GM12865 (cell line): ENCODE measurements around the gene TP53INP2.
A peak's percentile ranks its signal among the peaks of the same experiment; 100 is the strongest.

Experiments
- DNase-seq: peaks from one replicate; pipeline ENCODE4 v3.0.0; 2010; ENCODE audit warnings: low read depth
- H3K4me3 ChIP-seq: 2 replicates; pipeline ENCODE4 v1.5.1; 2011; ENCODE audit warnings: mild to moderate bottlenecking, low read depth, low read length, control low read depth
- TF ChIP-seq, protein P1 (sequence below): IDR thresholded peaks from 2 replicates; pipeline ENCODE4 v1.5.1; 2011; ENCODE audit warnings: low read length, control low read depth, low read depth, inconsistent platforms; ENCODE audit not compliant: insufficient read depth; ENCODE audit errors: missing control alignments

The TP53INP2 gene

DNA sequence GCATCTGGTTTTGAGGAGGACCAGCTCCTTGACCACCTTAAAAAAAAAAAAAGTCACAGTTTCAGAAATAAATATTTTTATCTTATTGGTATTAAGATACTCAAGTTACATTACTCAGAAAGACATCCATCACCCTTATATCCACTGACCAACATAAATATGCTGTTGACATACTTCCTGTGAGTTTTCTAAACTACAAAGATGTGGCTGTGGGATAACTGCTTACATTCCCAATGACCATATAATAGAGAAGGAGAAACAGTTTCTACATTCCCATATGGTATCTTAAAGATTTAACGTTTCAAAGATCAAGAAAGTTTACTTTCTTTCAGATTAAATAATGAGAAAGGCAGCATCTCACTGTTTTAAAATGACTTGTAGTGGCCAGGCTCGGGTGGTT, 46.3 kb downstream of the TP53INP2 start:
- no peak overlapping the region for H3K4me3 ChIP-seq
- DNase-seq: no peak
- TF ChIP-seq, protein P1, sequence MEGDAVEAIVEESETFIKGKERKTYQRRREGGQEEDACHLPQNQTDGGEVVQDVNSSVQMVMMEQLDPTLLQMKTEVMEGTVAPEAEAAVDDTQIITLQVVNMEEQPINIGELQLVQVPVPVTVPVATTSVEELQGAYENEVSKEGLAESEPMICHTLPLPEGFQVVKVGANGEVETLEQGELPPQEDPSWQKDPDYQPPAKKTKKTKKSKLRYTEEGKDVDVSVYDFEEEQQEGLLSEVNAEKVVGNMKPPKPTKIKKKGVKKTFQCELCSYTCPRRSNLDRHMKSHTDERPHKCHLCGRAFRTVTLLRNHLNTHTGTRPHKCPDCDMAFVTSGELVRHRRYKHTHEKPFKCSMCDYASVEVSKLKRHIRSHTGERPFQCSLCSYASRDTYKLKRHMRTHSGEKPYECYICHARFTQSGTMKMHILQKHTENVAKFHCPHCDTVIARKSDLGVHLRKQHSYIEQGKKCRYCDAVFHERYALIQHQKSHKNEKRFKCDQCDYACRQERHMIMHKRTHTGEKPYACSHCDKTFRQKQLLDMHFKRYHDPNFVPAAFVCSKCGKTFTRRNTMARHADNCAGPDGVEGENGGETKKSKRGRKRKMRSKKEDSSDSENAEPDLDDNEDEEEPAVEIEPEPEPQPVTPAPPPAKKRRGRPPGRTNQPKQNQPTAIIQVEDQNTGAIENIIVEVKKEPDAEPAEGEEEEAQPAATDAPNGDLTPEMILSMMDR: no peak

DNA sequence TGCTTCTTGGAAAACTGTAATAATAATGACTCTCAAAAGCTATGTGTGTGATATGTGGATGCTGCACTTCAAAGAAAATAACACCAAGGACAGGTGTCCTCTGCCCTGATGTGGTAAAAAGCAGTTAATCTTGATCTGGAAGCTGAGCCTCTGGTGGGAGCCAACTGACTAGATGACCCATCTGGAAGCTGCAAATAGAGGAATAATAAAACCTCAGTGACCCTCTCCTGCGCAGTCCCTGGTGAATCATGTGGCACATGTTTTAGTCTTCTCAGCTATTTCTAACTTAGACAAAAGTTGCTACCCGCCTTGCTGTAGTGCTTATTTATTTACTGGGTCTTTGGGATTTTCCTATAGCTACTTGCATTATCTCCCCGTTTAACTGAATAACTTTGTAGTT, 47.3 kb downstream of the TP53INP2 start:
- no peak overlapping the region for H3K4me3 ChIP-seq
- DNase-seq: no peak
- TF ChIP-seq, protein P1: no peak

GRCh38 chr20:34753706-34754461, 49.7 kb downstream of the TP53INP2 start:
- TF ChIP-seq, protein P1: no peak
- peak; percentile 22 for DNase-seq
- no peak overlapping the region for H3K4me3 ChIP-seq

GRCh38 chr20:34754611-34755010, 50.5 kb downstream of the TP53INP2 start:
- H3K4me3 ChIP-seq: no peak overlapping the region
- TF ChIP-seq, protein P1: no peak
- DNase-seq: no peak

- TF ChIP-seq, protein P1: no peak
- DNase-seq: peak; percentile 63
- no peak overlapping the region for H3K4me3 ChIP-seq
Measured at GRCh38 chr20:34755367-34755766, 51.2 kb downstream of the TP53INP2 start.

DNA sequence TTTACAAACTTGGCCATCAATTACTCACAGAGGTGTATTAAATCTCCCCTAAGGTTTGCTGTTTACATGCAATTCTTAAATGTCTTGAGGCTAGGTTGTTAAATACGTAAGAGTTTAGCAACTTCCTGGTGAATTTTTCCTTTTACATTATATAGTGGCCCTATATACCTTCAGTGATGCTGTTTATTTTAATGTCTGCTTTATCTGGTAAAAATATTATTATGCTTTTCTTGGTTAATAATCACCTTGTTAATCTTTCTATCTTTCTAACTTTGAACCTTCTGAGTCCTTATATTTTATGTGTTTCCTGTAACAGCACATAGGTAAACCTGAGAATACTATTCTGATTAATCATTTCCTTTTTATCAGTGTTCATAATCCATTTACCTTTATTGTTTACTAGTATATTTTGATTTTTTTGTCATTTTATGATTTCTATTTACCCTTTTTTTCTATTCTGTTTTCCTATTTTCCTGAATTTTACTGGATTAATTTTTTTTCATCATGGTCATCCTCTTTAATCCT, 57.9 kb downstream of the TP53INP2 start:
- TF ChIP-seq, protein P1: no peak
- no peak overlapping the region for H3K4me3 ChIP-seq
- no peak for DNase-seq
